RWPE1 (cell line): Measurements from ENCODE around the gene PPP1R3G.

Experiments
- CTCF ChIA-PET: fragments of 350-600 bp; sonication (Branson Sonifier 250); formaldehyde crosslinking; extraction: SDS; loops from one replicate; lab custom pipeline; 2021; lab: Yijun Ruan, JAX
- POLR2A ChIA-PET: fragments of 400-600 bp; formaldehyde crosslinking; extraction: SDS; loops from one replicate; lab custom pipeline; 2020; ENCODE audit warnings: antibody characterized with exemption; ENCODE audit not compliant: low non-redundant PET; lab: Yijun Ruan, JAX
- DNase-seq: peaks from one replicate; pipeline ENCODE4 v3.0.0; 2012; ENCODE audit warnings: low spot score
- H3K27ac ChIP-seq: fragments of 450-650 bp; 2 replicates; pipeline ENCODE4 v1.5.1; 2017
- CTCF ChIP-seq: fragments of 450-650 bp; conservative IDR thresholded peaks from 2 replicates; pipeline ENCODE4 v1.5.1; 2017; ENCODE audit warnings: low read depth, mild to moderate bottlenecking

PPP1R3G gene

GRCh38 chr6:5087389-5087788, 2.2 kb downstream of the PPP1R3G start:
- no peak for TF ChIP-seq CTCF
- ChIA-PET POLR2A (no interaction called here), CTCF (no interaction called here)
- H3K27ac ChIP-seq: no peak overlapping the region
- no peak for DNase-seq

GRCh38 chr6:5088780-5089179, 3.6 kb downstream of the PPP1R3G start:
- DNase-seq: no peak
- CTCF ChIA-PET: no interaction called here
- POLR2A ChIA-PET: no interaction called here
- no peak for TF ChIP-seq CTCF
- no peak overlapping the region for H3K27ac ChIP-seq

GRCh38 chr6:5089481-5090438, 4.6 kb downstream of the PPP1R3G start:
- ChIA-PET POLR2A (no interaction called here), CTCF (no interaction called here)
- TF ChIP-seq CTCF: no peak

GRCh38 chr6:5090603-5091002, 5.5 kb downstream of the PPP1R3G start:
- no peak for TF ChIP-seq CTCF
- ChIA-PET CTCF (no interaction called here), POLR2A (no interaction called here)
- H3K27ac ChIP-seq: no peak overlapping the region
- no peak for DNase-seq

More at GRCh38 chr6:5089481-5090438, 4.6 kb downstream of the PPP1R3G start:
- DNase-seq: no peak
- H3K27ac ChIP-seq: no peak overlapping the region

- DNase-seq: no peak
- ChIA-PET POLR2A (no interaction called here), CTCF (no interaction called here)
- no peak for TF ChIP-seq CTCF
- no peak overlapping the region for H3K27ac ChIP-seq
Measured at GRCh38 chr6:5091210-5092069, 6.3 kb downstream of the PPP1R3G start.

GRCh38 chr6:5093231-5094015, 8.3 kb downstream of the PPP1R3G start:
- CTCF ChIA-PET: no interaction called here

More at GRCh38 chr6:5093231-5094015, 8.3 kb downstream of the PPP1R3G start:
- DNase-seq: no peak
- POLR2A ChIA-PET: no interaction called here
- no peak for TF ChIP-seq CTCF
- no peak overlapping the region for H3K27ac ChIP-seq
